MG63 (cell line): ENCODE data around the gene FARS2. TPM values are rescaled to one million over a fixed set of nuclear protein-coding genes. Genes with fewer than 3 reads are reported as not detected.

ENCODE experiments used
- DNase-seq: peaks from one replicate; pipeline ENCODE4 v3.0.0-alpha.2; 2020
- H3K27me3 ChIP-seq: fragments of 250-450 bp; sonication (Bioruptor Pico); 2 replicates; pipeline ENCODE4 v1.5.1; 2020; ENCODE audit warnings: mild to moderate bottlenecking, moderate library complexity
- H3K36me3 ChIP-seq: fragments of 250-450 bp; sonication (Bioruptor Pico); 2 replicates; pipeline ENCODE4 v1.5.1; 2020; ENCODE audit warnings: mild to moderate bottlenecking, moderate library complexity
- H3K4me3 ChIP-seq: fragments of 250-450 bp; sonication (Bioruptor Pico); 2 replicates; pipeline ENCODE4 v1.5.1; 2020; ENCODE audit warnings: mild to moderate bottlenecking, moderate library complexity
- H3K9me3 ChIP-seq: fragments of 250-450 bp; sonication (Bioruptor Pico); 2 replicates; pipeline ENCODE4 v1.5.1; 2020; ENCODE audit warnings: mild to moderate bottlenecking, moderate library complexity
- total RNA-seq: library from RNA; depleted of rRNA; stranded (reverse); fragments of >200 nt; shearing (Covaris generic); gene quantifications from 2 replicates; pipeline ENCODE4 v1.2.3, GENCODE V29; 2014; ENCODE audit warnings: low replicate concordance

The FARS2 gene
- total RNA-seq, 1 experiment from 2014 or later = 17.3 TPM

GRCh38 chr6:5326022-5326641, 64.8 kb downstream of the FARS2 start:
- H3K27me3 ChIP-seq = no peaks in the 10 kb centered on the region
- H3K9me3 ChIP-seq = no peaks in the 10 kb centered on the region
- DNase-seq = no peak
- no peak overlapping the region for H3K4me3 ChIP-seq
- no peaks in the 10 kb centered on the region for H3K36me3 ChIP-seq

GRCh38 chr6:5328800-5329199, 67.5 kb downstream of the FARS2 start:
- Histone ChIP-seq H3K9me3 (no peaks in the 10 kb centered on the region), H3K4me3 (no peak overlapping the region), H3K36me3 (no peaks in the 10 kb centered on the region), H3K27me3 (no peaks in the 10 kb centered on the region)
- no peak for DNase-seq

GRCh38 chr6:5331845-5332442, 70.6 kb downstream of the FARS2 start:
- H3K27me3 ChIP-seq = no peaks in the 10 kb centered on the region
- H3K4me3 ChIP-seq = no peak overlapping the region
- no peaks in the 10 kb centered on the region for H3K9me3 ChIP-seq
- H3K36me3 ChIP-seq = no peaks in the 10 kb centered on the region
- DNase-seq = no peak

- peak; percentile 30 for DNase-seq
- no peak overlapping the region for H3K4me3 ChIP-seq
- no peaks in the 10 kb centered on the region for H3K9me3 ChIP-seq
- H3K36me3 ChIP-seq = no peaks in the 10 kb centered on the region
- no peaks in the 10 kb centered on the region for H3K27me3 ChIP-seq
Observed at GRCh38 chr6:5333658-5334057, 72.3 kb downstream of the FARS2 start.

GRCh38 chr6:5334341-5334740, 73.0 kb downstream of the FARS2 start:
- no peak for DNase-seq
- Histone ChIP-seq H3K36me3 (no peaks in the 10 kb centered on the region), H3K27me3 (no peaks in the 10 kb centered on the region), H3K4me3 (no peak overlapping the region), H3K9me3 (no peaks in the 10 kb centered on the region)

GRCh38 chr6:5335020-5335419, 73.7 kb downstream of the FARS2 start:
- Histone ChIP-seq H3K9me3 (no peaks in the 10 kb centered on the region), H3K27me3 (no peaks in the 10 kb centered on the region), H3K36me3 (no peaks in the 10 kb centered on the region), H3K4me3 (no peak overlapping the region)
- DNase-seq = no peak

- DNase-seq = no peak
- H3K4me3 ChIP-seq = no peak overlapping the region
- no peaks in the 10 kb centered on the region for H3K27me3 ChIP-seq
- H3K9me3 ChIP-seq = no peaks in the 10 kb centered on the region
- no peaks in the 10 kb centered on the region for H3K36me3 ChIP-seq
Observed at GRCh38 chr6:5337573-5337972, 76.3 kb downstream of the FARS2 start.

- no peaks in the 10 kb centered on the region for H3K27me3 ChIP-seq
- no peaks in the 10 kb centered on the region for H3K36me3 ChIP-seq
- H3K9me3 ChIP-seq = no peaks in the 10 kb centered on the region
- H3K4me3 ChIP-seq = no peak overlapping the region
- no peak for DNase-seq
Observed at GRCh38 chr6:5338177-5338960, 77.1 kb downstream of the FARS2 start.

- Histone ChIP-seq H3K27me3 (no peaks in the 10 kb centered on the region), H3K4me3 (no peak overlapping the region), H3K36me3 (no peaks in the 10 kb centered on the region), H3K9me3 (no peaks in the 10 kb centered on the region)
- DNase-seq = no peak
Observed at GRCh38 chr6:5339786-5340185, 78.5 kb downstream of the FARS2 start.

- no peaks in the 10 kb centered on the region for H3K27me3 ChIP-seq
- H3K4me3 ChIP-seq = no peak overlapping the region
- H3K36me3 ChIP-seq = no peaks in the 10 kb centered on the region
- no peak for DNase-seq
- no peaks in the 10 kb centered on the region for H3K9me3 ChIP-seq
Observed at GRCh38 chr6:5341845-5342244, 80.5 kb downstream of the FARS2 start.

GRCh38 chr6:5343998-5344397, 82.7 kb downstream of the FARS2 start:
- H3K27me3 ChIP-seq = no peaks in the 10 kb centered on the region
- no peak for DNase-seq
- H3K4me3 ChIP-seq = no peak overlapping the region
- no peaks in the 10 kb centered on the region for H3K36me3 ChIP-seq
- no peaks in the 10 kb centered on the region for H3K9me3 ChIP-seq

- Histone ChIP-seq H3K4me3 (no peak overlapping the region), H3K27me3 (no peaks in the 10 kb centered on the region), H3K36me3 (no peaks in the 10 kb centered on the region), H3K9me3 (no peaks in the 10 kb centered on the region)
- DNase-seq = no peak
Observed at GRCh38 chr6:5345324-5345723, 84.0 kb downstream of the FARS2 start.

GRCh38 chr6:5351552-5352210, 90.4 kb downstream of the FARS2 start:
- Histone ChIP-seq H3K27me3 (no peaks in the 10 kb centered on the region), H3K4me3 (no peak overlapping the region), H3K9me3 (no peaks in the 10 kb centered on the region), H3K36me3 (no peaks in the 10 kb centered on the region)
- no peak for DNase-seq

GRCh38 chr6:5353971-5354370, 92.7 kb downstream of the FARS2 start:
- DNase-seq = no peak
- H3K36me3 ChIP-seq = no peaks in the 10 kb centered on the region
- no peak overlapping the region for H3K4me3 ChIP-seq
- no peaks in the 10 kb centered on the region for H3K9me3 ChIP-seq
- no peaks in the 10 kb centered on the region for H3K27me3 ChIP-seq

GRCh38 chr6:5357486-5357885, 96.2 kb downstream of the FARS2 start:
- Histone ChIP-seq H3K4me3 (no peak overlapping the region), H3K27me3 (no peaks in the 10 kb centered on the region), H3K36me3 (no peaks in the 10 kb centered on the region), H3K9me3 (no peaks in the 10 kb centered on the region)
- DNase-seq = no peak

- no peaks in the 10 kb centered on the region for H3K9me3 ChIP-seq
- H3K4me3 ChIP-seq = no peak overlapping the region
- no peaks in the 10 kb centered on the region for H3K36me3 ChIP-seq
- no peak for DNase-seq
- no peaks in the 10 kb centered on the region for H3K27me3 ChIP-seq
Observed at GRCh38 chr6:5359417-5359816, 98.1 kb downstream of the FARS2 start.

- Histone ChIP-seq H3K4me3 (no peak overlapping the region), H3K27me3 (no peaks in the 10 kb centered on the region), H3K9me3 (no peaks in the 10 kb centered on the region), H3K36me3 (no peaks in the 10 kb centered on the region)
- peak; percentile 59 for DNase-seq
Observed at GRCh38 chr6:5361396-5361795, 100.1 kb downstream of the FARS2 start.
